ENCODE measurements around the gene GALNT8. TPM values are rescaled to one million over a fixed set of nuclear protein-coding genes. Genes with fewer than 3 reads are reported as not detected.

The GALNT8 gene
- total RNA-seq, 1 experiment from 2014 or later: not detected

- CTCF ChIA-PET: no interaction called here
- Histone ChIP-seq H2AFZ (ENCODE audit: low read depth, low read length, poor library complexity, severe bottlenecking) (no peak overlapping the region), H3K79me2 (ENCODE audit: insufficient read depth, low read length) (no peaks in the 10 kb centered on the region), H3K4me2 (ENCODE audit: low read length) (no peak overlapping the region), H3K9me2 (ENCODE audit: insufficient read depth) (no peaks in the 10 kb centered on the region), H3K27ac (ENCODE audit: low read depth, low read length) (no peak overlapping the region), H3K4me1 (ENCODE audit: control insufficient read depth in 1 of 2, insufficient read depth in 2 of 2, low read length in 2 of 2) (peaks cover 0 to 7% of the 10 kb centered on the region in 2 experiments; a peak in 1 of 4 replicates), H3K9ac (ENCODE audit: low read length) (no peak overlapping the region), H3K27me3 (ENCODE audit: insufficient read depth, low read length) (peaks cover 72% of the 10 kb centered on the region), H3K9me3 (ENCODE audit: control insufficient read depth in 1 of 2, insufficient read depth in 1 of 2, low read depth in 1 of 2, low read length in 2 of 2) (no peaks in the 10 kb centered on the region), H3K36me3 (ENCODE audit: control insufficient read depth in 1 of 2, insufficient read depth in 2 of 2, low read length in 2 of 2) (no peaks in the 10 kb centered on the region), H4K20me1 (ENCODE audit: insufficient read depth) (no peaks in the 10 kb centered on the region), H3K4me3 (replicated peaks in 1 of 2; ENCODE audit: low read depth in 1 of 2, low read length in 2 of 2) (no peak overlapping the region)
- ATAC-seq (no peak), DNase-seq (ENCODE audit: low read depth, low spot score) (no peak)
- TF ChIP-seq SP1 (IDR thresholded peaks at IDR 0.05; ENCODE audit: low read depth) (no peak), ELF1 (IDR thresholded peaks at IDR 0.05; ENCODE audit: borderline replicate concordance, low read depth) (no peak), ATF3 (IDR thresholded peaks at IDR 0.05) (no peak), EZH2phosphoT487 (IDR thresholded peaks at IDR 0.05; ENCODE audit: borderline replicate concordance) (no peak), REST (IDR thresholded peaks at IDR 0.05; ENCODE audit: low read depth) (no peak), SIN3A (IDR thresholded peaks at IDR 0.05; ENCODE audit: low read depth) (no peak), EGR1 (IDR thresholded peaks at IDR 0.05; ENCODE audit: low read depth) (no peak), RAD21 (IDR thresholded peaks at IDR 0.05; ENCODE audit: low read depth) (no peak), SRF (IDR thresholded peaks at IDR 0.05; ENCODE audit: low read depth) (no peak), CTCF (IDR thresholded peaks at IDR 0.05 in 2 of 3, conservative IDR thresholded peaks at IDR 0.05 in 1 of 3; ENCODE audit: borderline replicate concordance in 1 of 3, insufficient read depth in 1 of 3, low read depth in 2 of 3, low read length in 2 of 3) (no peak), MAX (IDR thresholded peaks at IDR 0.05) (no peak), POLR2AphosphoS5 (IDR thresholded peaks at IDR 0.05; ENCODE audit: low read depth, low read length) (no peak), TCF7L2 (IDR thresholded peaks at IDR 0.05; ENCODE audit: borderline replicate concordance, extremely low read depth, insufficient read depth, insufficient read length) (no peak), CEBPB (IDR thresholded peaks at IDR 0.05; ENCODE audit: low read depth) (no peak), EZH2 (IDR thresholded peaks at IDR 0.05) (no peak)
- RAD21 ChIA-PET (ENCODE audit: low non-redundant PET in 1 of 2, low total read pairs in 2 of 2, uncharacterized antibody in 2 of 2, unreplicated experiment in 2 of 2): no interaction called here
- POLR2A ChIA-PET: no interaction called here
- no TSS peak for BruUV-seq (replicated peaks)
- intact Hi-C loops (cut with micrococcal nuclease): no loop called here
Observed at GRCh38 chr12:4819654-4820053, 99.5 kb downstream of the GALNT8 start.

Data from HCT116 (cell line).